ENCODE results near the gene TRIM14. TPM values are rescaled to one million over a fixed set of nuclear protein-coding genes. Genes with fewer than 3 reads are reported as not detected.

The TRIM14 gene
- total RNA-seq, 1 experiment from 2014 or later = 12.5 TPM

- no peak overlapping the region for H3K4me3 Mint-ChIP-seq
- no peak overlapping the region for H3K14ac ChIP-seq (ENCODE audit: insufficient read depth, low read length)
- no peak overlapping the region for H3K4ac ChIP-seq (ENCODE audit: low read depth, low read length)
- H3K18ac ChIP-seq (ENCODE audit: insufficient read length, low read depth, low read length) = no peak overlapping the region
- H2AK5ac ChIP-seq (ENCODE audit: insufficient read length, low read length) = no peak overlapping the region
- peaks cover 31 to 35% of the 10 kb centered on the region in 2 experiments for H3K4me1 Mint-ChIP-seq
- H2BK20ac ChIP-seq (ENCODE audit: low read depth, low read length, poor library complexity, severe bottlenecking) = no peak overlapping the region
- H3K9me3 ChIP-seq (ENCODE audit: control insufficient read depth, low read depth, low read length) = no peaks in the 10 kb centered on the region
- H2BK12ac ChIP-seq (ENCODE audit: insufficient read length, low read depth, low read length) = no peak overlapping the region
- H3K27me3 ChIP-seq (ENCODE audit: insufficient read depth, low read length) = no peaks in the 10 kb centered on the region
- peaks cover 7 to 37% (median 26%) of the 10 kb centered on the region in 3 experiments for H3K36me3 Mint-ChIP-seq (ENCODE audit: insufficient read depth in 1 of 3, low read depth in 3 of 3)
- H3K27ac Mint-ChIP-seq = peak overlapping the region in 2 of 3 experiments; percentile 42 to 72; a peak in 4 of 7 replicates
- H3K79me1 ChIP-seq (ENCODE audit: insufficient read depth, low read depth, low read length, poor library complexity, severe bottlenecking) = no peaks in the 10 kb centered on the region
- peaks cover 0 to 4% of the 10 kb centered on the region in 2 experiments; a peak in 2 of 5 replicates for H3K9me3 Mint-ChIP-seq
- H2BK120ac ChIP-seq (ENCODE audit: low read depth, low read length, poor library complexity, severe bottlenecking) = no peak overlapping the region
- H3K23ac ChIP-seq (ENCODE audit: insufficient read length, low read depth, low read length) = no peak overlapping the region
- H3K56ac ChIP-seq (ENCODE audit: insufficient read length, low read depth, low read length) = no peak overlapping the region
- no peak overlapping the region for H3K9ac ChIP-seq (ENCODE audit: extremely low read depth, insufficient read length, low read length)
- H4K8ac ChIP-seq (replicated peaks; ENCODE audit: insufficient read length, low read depth, low read length) = no peak overlapping the region
- peak; percentile 71 for DNase-seq
- no peaks in the 10 kb centered on the region for H4K20me1 ChIP-seq (ENCODE audit: control insufficient read depth, insufficient read depth, insufficient read length)
- no peak overlapping the region for H4K5ac ChIP-seq (ENCODE audit: insufficient read length, low read depth, low read length)
- peaks cover 10% of the 10 kb centered on the region for H3K27me3 Mint-ChIP-seq (ENCODE audit: low read depth)
- H3K79me2 ChIP-seq (ENCODE audit: insufficient read depth, low read length) = no peaks in the 10 kb centered on the region
- no peak overlapping the region for H4K91ac ChIP-seq (ENCODE audit: insufficient read length, low read depth, low read length)
- TF ChIP-seq, protein P1, sequence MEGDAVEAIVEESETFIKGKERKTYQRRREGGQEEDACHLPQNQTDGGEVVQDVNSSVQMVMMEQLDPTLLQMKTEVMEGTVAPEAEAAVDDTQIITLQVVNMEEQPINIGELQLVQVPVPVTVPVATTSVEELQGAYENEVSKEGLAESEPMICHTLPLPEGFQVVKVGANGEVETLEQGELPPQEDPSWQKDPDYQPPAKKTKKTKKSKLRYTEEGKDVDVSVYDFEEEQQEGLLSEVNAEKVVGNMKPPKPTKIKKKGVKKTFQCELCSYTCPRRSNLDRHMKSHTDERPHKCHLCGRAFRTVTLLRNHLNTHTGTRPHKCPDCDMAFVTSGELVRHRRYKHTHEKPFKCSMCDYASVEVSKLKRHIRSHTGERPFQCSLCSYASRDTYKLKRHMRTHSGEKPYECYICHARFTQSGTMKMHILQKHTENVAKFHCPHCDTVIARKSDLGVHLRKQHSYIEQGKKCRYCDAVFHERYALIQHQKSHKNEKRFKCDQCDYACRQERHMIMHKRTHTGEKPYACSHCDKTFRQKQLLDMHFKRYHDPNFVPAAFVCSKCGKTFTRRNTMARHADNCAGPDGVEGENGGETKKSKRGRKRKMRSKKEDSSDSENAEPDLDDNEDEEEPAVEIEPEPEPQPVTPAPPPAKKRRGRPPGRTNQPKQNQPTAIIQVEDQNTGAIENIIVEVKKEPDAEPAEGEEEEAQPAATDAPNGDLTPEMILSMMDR (conservative IDR thresholded peaks at IDR 0.05) = no peak
- H3K4me1 ChIP-seq (ENCODE audit: insufficient read depth, low read length) = no peaks in the 10 kb centered on the region; the same call in 1 of the 2 replicates
- H3K4me2 ChIP-seq (ENCODE audit: insufficient read depth, insufficient read length, low read length) = no peak overlapping the region
- no peak overlapping the region for H2BK15ac ChIP-seq (ENCODE audit: low read depth, low read length)
- no peak overlapping the region for H3T11ph ChIP-seq (ENCODE audit: low read length)
- no peaks in the 10 kb centered on the region for H3K23me2 ChIP-seq (ENCODE audit: insufficient read length, low read depth, low read length, poor library complexity, severe bottlenecking)
- no peak overlapping the region for H2BK5ac ChIP-seq (ENCODE audit: insufficient read length, low read length)
- no peak overlapping the region for H2AFZ ChIP-seq (ENCODE audit: low read length)
- no peak overlapping the region for H3K27ac ChIP-seq (ENCODE audit: insufficient read length, low read depth, low read length)
- WGBS (ENCODE audit: extremely low coverage, insufficient read length, low lambda C conversion rate) = no CpG with 5 or more reads among the region's 7 CpGs
These were observed 33.1 kb downstream of the TRIM14 start for GRCh38 chr9:98085944-98086343.
